ENCODE data around the gene PSMF1. TPM values are rescaled to one million over a fixed set of nuclear protein-coding genes. Genes with fewer than 3 reads are reported as not detected.

The PSMF1 gene
- total and polyA plus RNA-seq, 2 donors (not counting 3 experiments of a cell fraction or from before 2014, with no cell fraction given), result 142 to 354 TPM

GRCh38 chr20:1185316-1185741, 66.9 kb downstream of the PSMF1 start:
- H3K4me1 ChIP-seq (ENCODE audit: control insufficient read depth, extremely low read depth, insufficient read depth, low read length), result no peaks in the 10 kb centered on the region
- ChIA-PET CTCF (interaction anchor here (0.9 to 1.7 kb wide), 5 partner anchors 8 to 77 kb away, joined by 3 to 7 read pairs (median 4); no protein-coding TSS in a partner anchor), POLR2A (no interaction called here)
- intact Hi-C loops (cut with micrococcal nuclease), result loop anchor here (1.0 to 10.0 kb wide), 4 partner anchors 67 to 367 kb away; partner anchors contain the start of gene PSMF1
- H3K9me1 ChIP-seq (replicated peaks; ENCODE audit: control insufficient read depth, extremely low read depth, insufficient read depth, low read length), result no peaks in the 10 kb centered on the region
- H3K27me3 ChIP-seq (ENCODE audit: control insufficient read depth in 2 of 2, insufficient read depth in 2 of 2, low read length in 2 of 2), result peaks cover 14 to 26% of the 10 kb centered on the region in 2 experiments
- H3K9ac ChIP-seq (replicated peaks; ENCODE audit: extremely low read depth, insufficient read depth, low read length), result no peak overlapping the region
- H2AFZ ChIP-seq (ENCODE audit: low read depth, low read length), result peak overlapping the region; percentile 37
- H3K36me3 ChIP-seq (ENCODE audit: control insufficient read depth in 2 of 2, extremely low read depth in 1 of 2, insufficient read depth in 2 of 2, low read length in 2 of 2), result no peaks in the 10 kb centered on the region
- FAIRE-seq, result no peak
- BruUV-seq (replicated peaks), result no TSS peak
- no peak overlapping the region for H3K27ac ChIP-seq (ENCODE audit: insufficient read depth, low read depth, low read length)
- no peak for TF ChIP-seq MYC (IDR thresholded peaks at IDR 0.05; ENCODE audit: low read depth, low read length)
- TF ChIP-seq MAX (IDR thresholded peaks at IDR 0.05; ENCODE audit: insufficient read depth, insufficient read length), result no peak
- no peak for TF ChIP-seq FOS (IDR thresholded peaks at IDR 0.05; ENCODE audit: borderline replicate concordance, insufficient read depth, low read length)
- no peak for TF ChIP-seq POLR2AphosphoS5 (IDR thresholded peaks at IDR 0.05; ENCODE audit: insufficient read depth, low read depth, low read length)
- TF ChIP-seq JUN (IDR thresholded peaks at IDR 0.05; ENCODE audit: borderline replicate concordance, insufficient read depth, insufficient read length, low read depth), result no peak
- TF ChIP-seq GATA2 (IDR thresholded peaks at IDR 0.05; ENCODE audit: insufficient read depth, insufficient read length, low read depth, low read length), result no peak
- no peak for TF ChIP-seq EZH2 (IDR thresholded peaks at IDR 0.05; ENCODE audit: borderline replicate concordance, low read depth, low read length, severe bottlenecking)
- no peak for TF ChIP-seq CTCF (IDR thresholded peaks at IDR 0.05; ENCODE audit: extremely low read depth in 1 of 2, insufficient read depth in 1 of 2, low read depth in 1 of 2, low read length in 2 of 2)
- no peak for TF ChIP-seq POLR2A (IDR thresholded peaks at IDR 0.05; ENCODE audit: low read depth, low read length)
- peak overlapping the region; percentile 12 for H3K4me2 ChIP-seq (ENCODE audit: insufficient read depth, low read length)
- H3K4me3 ChIP-seq (replicated peaks in 1 of 3; ENCODE audit: insufficient read depth in 1 of 3, low read depth in 1 of 3, low read length in 3 of 3), result peak overlapping the region in 2 of 3 experiments; percentile 10 to 45
- DNase-seq (ENCODE audit: low read depth, low spot score), result no peak
- no peaks in the 10 kb centered on the region for H3K79me2 ChIP-seq (ENCODE audit: control insufficient read depth, insufficient read depth, low read length)
- H4K20me1 ChIP-seq (replicated peaks; ENCODE audit: control insufficient read depth, extremely low read depth, insufficient read depth, low read length), result no peaks in the 10 kb centered on the region
- dilution Hi-C loops (cut with MboI; ENCODE audit: extremely low pct_ligation_motif_present, low sequenced_read_pairs), result no loop called here
- no peaks in the 10 kb centered on the region for H3K9me3 ChIP-seq (replicated peaks; ENCODE audit: control insufficient read depth, insufficient read depth, low read length)

Measured in endothelial cell of umbilical vein (primary cell).